VCaP (cell line): Measurements from ENCODE around the gene OSBPL5.

Experiments used
- H3K27ac ChIP-seq: fragments of 450-650 bp; 2 replicates; pipeline ENCODE4 v1.5.1; 2017
- TF ChIP-seq, protein P1 (sequence below): fragments of 450-650 bp; conservative IDR thresholded peaks from 2 replicates; pipeline ENCODE4 v1.5.1; 2017; ENCODE audit warnings: mild to moderate bottlenecking, moderate library complexity

The OSBPL5 gene

DNA sequence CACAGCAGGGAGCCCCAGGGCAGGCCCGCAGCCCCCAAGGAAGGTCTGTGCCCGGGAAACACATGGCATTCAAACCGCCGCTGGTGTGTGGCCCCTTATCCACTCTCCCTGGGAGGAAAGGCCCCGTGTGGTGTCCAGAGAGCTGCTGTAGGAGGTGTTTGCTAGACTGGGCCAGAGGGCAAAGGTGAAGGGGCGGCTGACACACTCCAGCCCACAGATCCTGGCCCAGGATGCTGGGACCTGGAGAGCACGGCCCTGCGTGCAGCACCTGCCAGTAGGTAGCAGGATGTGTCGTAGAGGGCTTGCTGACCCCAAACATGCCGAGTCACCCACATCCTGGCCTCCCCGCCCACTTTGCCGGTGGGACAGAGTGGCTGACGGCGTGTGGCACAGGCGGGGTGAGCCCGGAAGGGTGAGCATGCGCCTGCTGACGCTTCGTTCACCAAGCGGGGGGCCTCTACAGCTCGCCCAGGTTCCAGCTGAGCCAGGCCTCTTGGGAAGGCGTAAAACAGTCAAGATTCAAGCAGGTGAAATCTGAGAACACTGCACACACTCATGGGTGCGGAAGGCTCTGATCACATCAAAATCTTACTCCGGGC lies 11.0 kb downstream of the OSBPL5 start:
- no peak overlapping the region for H3K27ac ChIP-seq
- TF ChIP-seq, protein P1, sequence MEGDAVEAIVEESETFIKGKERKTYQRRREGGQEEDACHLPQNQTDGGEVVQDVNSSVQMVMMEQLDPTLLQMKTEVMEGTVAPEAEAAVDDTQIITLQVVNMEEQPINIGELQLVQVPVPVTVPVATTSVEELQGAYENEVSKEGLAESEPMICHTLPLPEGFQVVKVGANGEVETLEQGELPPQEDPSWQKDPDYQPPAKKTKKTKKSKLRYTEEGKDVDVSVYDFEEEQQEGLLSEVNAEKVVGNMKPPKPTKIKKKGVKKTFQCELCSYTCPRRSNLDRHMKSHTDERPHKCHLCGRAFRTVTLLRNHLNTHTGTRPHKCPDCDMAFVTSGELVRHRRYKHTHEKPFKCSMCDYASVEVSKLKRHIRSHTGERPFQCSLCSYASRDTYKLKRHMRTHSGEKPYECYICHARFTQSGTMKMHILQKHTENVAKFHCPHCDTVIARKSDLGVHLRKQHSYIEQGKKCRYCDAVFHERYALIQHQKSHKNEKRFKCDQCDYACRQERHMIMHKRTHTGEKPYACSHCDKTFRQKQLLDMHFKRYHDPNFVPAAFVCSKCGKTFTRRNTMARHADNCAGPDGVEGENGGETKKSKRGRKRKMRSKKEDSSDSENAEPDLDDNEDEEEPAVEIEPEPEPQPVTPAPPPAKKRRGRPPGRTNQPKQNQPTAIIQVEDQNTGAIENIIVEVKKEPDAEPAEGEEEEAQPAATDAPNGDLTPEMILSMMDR: no peak

DNA sequence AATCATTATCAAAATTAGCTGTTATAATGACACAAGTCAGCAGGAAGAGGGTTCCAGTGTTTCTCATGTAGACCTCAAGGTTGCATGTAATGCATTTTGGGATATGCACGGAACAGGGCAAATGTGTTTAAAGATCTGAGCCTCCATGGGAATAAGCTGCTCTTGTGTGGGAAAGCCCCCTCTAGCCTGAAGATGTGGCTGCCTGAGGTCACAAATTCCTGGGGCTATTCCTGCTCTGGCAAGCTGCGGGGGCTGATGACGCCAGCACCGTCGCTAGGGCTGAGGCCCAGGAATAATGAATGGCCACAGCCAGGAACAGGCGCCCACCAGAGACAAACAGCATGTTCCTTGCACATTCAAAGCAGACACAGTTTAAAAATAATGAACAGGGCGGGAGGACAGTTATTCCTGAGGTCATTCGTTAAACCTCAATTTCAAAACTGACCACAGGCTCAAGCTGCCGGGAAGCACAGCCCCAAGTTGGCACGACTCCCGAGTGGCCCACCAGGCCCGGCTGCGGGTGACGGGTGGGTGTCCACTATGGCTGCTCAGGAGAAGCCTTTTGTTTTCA lies 11.7 kb downstream of the OSBPL5 start:
- H3K27ac ChIP-seq: no peak overlapping the region
- TF ChIP-seq, protein P1: no peak

DNA sequence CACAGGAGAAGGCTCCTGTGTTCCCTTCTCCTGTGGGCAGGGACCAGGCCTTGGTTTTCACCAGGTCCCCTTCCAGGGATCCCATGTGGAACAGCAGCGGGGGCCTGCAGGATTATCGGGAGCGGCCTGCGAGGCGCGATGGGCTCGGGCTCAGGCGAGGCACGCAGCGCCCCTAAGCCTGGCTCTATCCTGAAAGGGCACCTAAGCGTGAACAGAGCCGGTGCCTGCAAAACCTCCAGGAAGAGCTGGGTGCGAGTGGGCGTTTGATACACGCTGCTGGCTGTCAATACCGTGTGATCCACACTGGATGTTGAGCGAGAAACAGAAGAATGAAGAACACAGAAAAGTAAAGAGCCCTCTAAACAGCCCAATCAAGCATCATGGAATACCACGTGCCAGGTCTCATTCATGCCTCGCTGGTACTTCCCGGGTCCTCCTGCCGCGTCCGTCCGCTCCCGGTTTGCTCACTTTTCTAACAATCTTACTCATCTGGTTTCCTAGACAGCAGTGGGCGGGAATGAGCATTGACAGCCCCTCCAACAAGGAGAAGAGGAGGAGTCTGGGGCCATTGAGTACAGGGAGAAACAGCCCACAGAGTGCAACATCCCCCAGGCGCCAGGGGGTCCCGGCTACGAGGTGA lies 12.5 kb downstream of the OSBPL5 start:
- no peak overlapping the region for H3K27ac ChIP-seq
- TF ChIP-seq, protein P1: no peak

DNA sequence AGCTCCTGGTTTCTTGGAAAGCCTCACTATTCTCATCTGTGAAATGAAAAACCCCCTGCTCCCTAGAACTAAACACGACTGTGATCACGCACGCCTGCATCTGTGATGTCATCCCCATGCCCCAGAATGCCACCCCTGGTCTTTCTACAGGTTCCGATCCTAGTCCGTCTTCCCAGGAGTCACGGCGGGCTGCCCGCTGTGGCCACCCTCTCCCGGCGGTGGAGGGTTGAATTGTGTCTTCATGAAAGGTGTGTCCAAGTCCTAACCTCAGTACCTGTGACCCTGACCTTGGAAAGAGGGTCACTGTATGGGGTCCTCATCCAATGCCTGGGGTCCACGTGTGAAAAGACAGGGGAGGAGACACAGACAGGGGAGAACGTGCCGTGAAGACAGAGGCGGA lies 14.4 kb downstream of the OSBPL5 start:
- TF ChIP-seq, protein P1: no peak
- H3K27ac ChIP-seq: no peak overlapping the region

DNA sequence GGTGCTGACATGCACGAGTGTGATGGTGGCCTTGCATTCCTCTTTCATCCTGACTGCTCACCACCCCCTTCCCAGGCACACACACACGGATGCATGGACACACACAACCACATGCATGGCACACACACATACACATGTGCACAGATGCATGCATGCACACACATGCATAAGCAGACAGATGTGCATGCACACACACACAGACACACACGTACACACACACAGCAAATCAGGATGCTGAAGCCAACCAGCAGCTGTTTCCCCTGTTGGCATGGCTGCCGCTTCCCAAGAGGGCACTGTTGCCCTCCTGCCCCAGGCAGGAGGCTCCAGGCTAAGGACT lies 15.3 kb downstream of the OSBPL5 start:
- H3K27ac ChIP-seq: no peak overlapping the region
- TF ChIP-seq, protein P1: no peak

DNA sequence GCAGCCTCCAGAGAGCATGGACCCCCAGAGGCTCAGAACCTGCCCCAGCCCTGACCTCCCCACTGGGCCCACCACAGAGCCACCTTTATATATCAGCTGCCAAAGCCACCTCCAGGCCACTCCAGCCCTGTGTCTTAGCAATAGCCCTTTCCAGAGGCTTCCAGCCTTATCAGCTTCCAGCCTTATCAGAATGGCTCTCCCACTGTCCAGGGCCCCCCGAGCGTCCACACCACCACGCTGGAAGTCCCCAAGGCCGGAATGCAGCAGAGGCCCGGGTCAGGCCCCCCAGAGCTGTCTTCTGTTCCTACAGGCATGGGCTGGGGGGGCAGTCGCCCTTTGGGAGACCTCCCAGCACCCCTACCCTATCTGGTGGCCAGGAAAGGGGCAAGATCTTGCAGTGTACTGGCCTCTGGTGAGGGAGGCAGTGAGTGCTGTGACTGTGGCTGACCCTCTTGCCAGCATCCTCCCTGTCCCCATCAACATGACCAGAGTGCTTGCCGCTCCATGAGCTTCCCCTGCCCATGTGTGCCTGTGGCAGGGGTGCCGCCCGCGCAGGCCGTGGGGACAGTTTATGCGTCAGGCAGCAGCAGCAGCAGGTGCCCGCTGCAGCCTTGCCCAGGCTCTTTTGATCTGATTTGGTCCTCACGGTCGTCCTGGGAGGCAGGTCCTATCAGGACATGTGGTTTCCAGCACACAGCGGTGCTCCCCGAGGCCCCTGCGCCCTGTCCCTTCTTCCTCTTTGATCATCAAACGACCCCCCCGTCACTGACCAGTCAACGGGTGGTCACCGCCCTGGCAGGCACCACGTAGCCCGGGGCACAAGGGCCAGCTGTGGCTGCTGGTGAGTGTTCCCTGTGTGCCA lies 15.9 kb downstream of the OSBPL5 start:
- TF ChIP-seq, protein P1: no peak
- H3K27ac ChIP-seq: no peak overlapping the region
